Endothelial cell (in vitro differentiated cells): ENCODE measurements around the gene ZNF575. TPM values are rescaled to one million over a fixed set of nuclear protein-coding genes. Genes with fewer than 3 reads are reported as not detected.
"Not testable (repeated sequence)": the region's sequence is repeated elsewhere in the genome, so short reads cannot be mapped to it uniquely, and the experiment has no call there.

Experiments used
- DNase-seq: peaks from one replicate; pipeline ENCODE4 v3.0.0; 2021; ENCODE audit warnings: low spot score
- H3K27ac Mint-ChIP-seq: one replicate; pipeline ENCODE4 v1.8.0; 2021; ENCODE audit warnings: mixed read lengths, inconsistent platforms; ENCODE audit not compliant: unreplicated experiment
- H3K27me3 Mint-ChIP-seq: one replicate; pipeline ENCODE4 v1.8.0; 2021; ENCODE audit warnings: mild to moderate bottlenecking, moderate library complexity, mixed read lengths, inconsistent platforms; ENCODE audit not compliant: unreplicated experiment
- H3K36me3 Mint-ChIP-seq: one replicate; pipeline ENCODE4 v1.8.0; 2021; ENCODE audit warnings: mild to moderate bottlenecking, low read depth, mixed read lengths, inconsistent platforms; ENCODE audit not compliant: unreplicated experiment
- H3K4me1 Mint-ChIP-seq: one replicate; pipeline ENCODE4 v1.8.0; 2021; ENCODE audit warnings: mild to moderate bottlenecking, mixed read lengths, inconsistent platforms; ENCODE audit not compliant: unreplicated experiment
- H3K4me3 Mint-ChIP-seq: one replicate; pipeline ENCODE4 v1.8.0; 2021; ENCODE audit warnings: mild to moderate bottlenecking, mixed read lengths, inconsistent platforms; ENCODE audit not compliant: unreplicated experiment
- H3K9me3 Mint-ChIP-seq: one replicate; pipeline ENCODE4 v1.8.0; 2021; ENCODE audit warnings: mixed read lengths, inconsistent platforms; ENCODE audit not compliant: unreplicated experiment
- total RNA-seq: library from RNA; stranded (reverse); fragmentation: NEBNext Ultra II Directional; extraction: Animal tissue kit (Norgen Biotek cat#: 25700); gene quantifications from one replicate; pipeline ENCODE4 v1.2.1, GENCODE V29; 2021; ENCODE audit not compliant: unreplicated experiment
- TF ChIP-seq, protein P1 (sequence below): fragments of 200-600 bp; sonication (generic); IDR thresholded peaks from one replicate; pipeline ENCODE4 v1.5.0; 2021; ENCODE audit warnings: antibody characterized with exemption; ENCODE audit not compliant: unreplicated experiment

ZNF575 gene
- total RNA-seq, 1 donor from 2014 or later: 2.3 TPM

DNA sequence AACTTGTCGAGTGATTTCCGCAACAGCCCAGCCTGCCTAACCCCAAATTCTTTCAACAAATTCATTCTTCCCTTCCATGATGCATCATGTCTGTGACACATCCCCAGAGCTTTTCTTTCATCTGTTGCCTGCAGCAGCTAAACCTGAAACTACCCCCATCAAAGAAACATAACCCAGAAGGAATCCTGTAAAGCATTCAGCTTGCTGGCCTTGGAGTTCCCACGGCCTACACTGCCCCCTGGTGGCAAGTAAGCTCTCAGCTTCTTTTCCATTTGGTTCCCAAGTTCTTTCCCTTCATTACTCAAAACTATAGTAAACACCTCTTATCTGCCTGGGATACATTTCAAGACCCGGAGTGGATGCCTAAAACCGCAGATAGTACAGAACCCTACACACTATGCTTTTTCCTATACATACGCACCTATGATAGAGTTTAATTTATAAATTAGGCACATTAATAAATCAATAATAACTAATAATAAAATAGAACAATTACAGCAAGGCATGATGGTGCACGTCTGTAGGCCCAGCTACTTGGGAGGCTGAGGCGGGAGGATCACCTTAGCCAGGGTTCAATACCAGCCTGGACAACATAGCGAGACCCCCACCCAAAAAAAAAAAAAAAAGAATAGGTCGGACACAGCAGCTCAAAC, 13.4 kb upstream of the ZNF575 start:
- no peak overlapping the region for H3K27ac Mint-ChIP-seq
- no peaks in the 10 kb centered on the region for H3K9me3 Mint-ChIP-seq
- H3K4me1 Mint-ChIP-seq: peaks cover 4% of the 10 kb centered on the region
- peak; percentile 81 for DNase-seq
- H3K36me3 Mint-ChIP-seq: no peaks in the 10 kb centered on the region
- peaks cover 4% of the 10 kb centered on the region for H3K27me3 Mint-ChIP-seq
- TF ChIP-seq, protein P1, sequence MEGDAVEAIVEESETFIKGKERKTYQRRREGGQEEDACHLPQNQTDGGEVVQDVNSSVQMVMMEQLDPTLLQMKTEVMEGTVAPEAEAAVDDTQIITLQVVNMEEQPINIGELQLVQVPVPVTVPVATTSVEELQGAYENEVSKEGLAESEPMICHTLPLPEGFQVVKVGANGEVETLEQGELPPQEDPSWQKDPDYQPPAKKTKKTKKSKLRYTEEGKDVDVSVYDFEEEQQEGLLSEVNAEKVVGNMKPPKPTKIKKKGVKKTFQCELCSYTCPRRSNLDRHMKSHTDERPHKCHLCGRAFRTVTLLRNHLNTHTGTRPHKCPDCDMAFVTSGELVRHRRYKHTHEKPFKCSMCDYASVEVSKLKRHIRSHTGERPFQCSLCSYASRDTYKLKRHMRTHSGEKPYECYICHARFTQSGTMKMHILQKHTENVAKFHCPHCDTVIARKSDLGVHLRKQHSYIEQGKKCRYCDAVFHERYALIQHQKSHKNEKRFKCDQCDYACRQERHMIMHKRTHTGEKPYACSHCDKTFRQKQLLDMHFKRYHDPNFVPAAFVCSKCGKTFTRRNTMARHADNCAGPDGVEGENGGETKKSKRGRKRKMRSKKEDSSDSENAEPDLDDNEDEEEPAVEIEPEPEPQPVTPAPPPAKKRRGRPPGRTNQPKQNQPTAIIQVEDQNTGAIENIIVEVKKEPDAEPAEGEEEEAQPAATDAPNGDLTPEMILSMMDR: peak; percentile 87
- H3K4me3 Mint-ChIP-seq: no peak overlapping the region

DNA sequence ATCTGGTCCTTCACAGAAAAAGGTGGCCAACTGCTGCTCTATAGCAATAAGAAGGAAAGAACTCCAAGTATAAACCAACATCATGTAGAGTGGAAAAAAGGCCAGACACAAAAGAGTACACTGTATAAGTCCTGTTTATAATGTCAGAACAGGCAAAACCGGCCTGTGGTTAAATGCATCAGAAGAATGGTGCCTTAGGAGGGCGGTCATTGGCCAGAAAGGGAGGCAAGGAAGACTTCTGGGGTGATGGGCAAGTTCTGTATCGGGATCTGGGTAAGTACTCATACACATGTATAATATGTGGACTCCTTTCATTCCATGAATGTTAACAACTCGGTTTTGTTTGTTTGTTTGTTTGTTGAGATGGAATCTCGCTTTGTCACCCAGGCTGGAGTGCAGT, 10.1 kb upstream of the ZNF575 start:
- peaks cover 13% of the 10 kb centered on the region for H3K4me1 Mint-ChIP-seq
- no peak overlapping the region for H3K27ac Mint-ChIP-seq
- TF ChIP-seq, protein P1: no peak
- DNase-seq: no peak
- no peaks in the 10 kb centered on the region for H3K9me3 Mint-ChIP-seq
- peaks cover 5% of the 10 kb centered on the region for H3K27me3 Mint-ChIP-seq
- no peaks in the 10 kb centered on the region for H3K36me3 Mint-ChIP-seq
- H3K4me3 Mint-ChIP-seq: no peak overlapping the region

DNA sequence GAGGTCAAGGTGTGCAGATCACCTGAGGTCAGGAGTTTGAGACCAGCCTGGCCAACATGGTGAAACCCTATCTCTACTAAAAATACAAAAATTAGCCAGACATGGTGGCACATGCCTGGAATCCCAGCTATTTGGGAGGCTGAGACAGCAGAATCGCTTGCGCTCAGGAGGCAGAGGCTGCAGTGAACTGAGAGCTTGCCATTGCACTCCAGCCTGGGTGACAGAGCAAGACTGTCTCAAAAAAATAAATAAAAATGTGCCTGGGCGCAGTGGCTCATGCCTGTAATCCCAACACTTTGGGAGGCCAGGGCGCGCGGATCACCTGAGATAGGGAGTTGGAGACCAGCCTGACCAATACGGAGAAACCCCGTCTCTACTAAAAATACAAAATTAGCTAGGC, 9.3 kb upstream of the ZNF575 start:
- peaks cover 13% of the 10 kb centered on the region for H3K4me1 Mint-ChIP-seq
- H3K9me3 Mint-ChIP-seq, H3K27ac Mint-ChIP-seq, H3K27me3 Mint-ChIP-seq, DNase-seq, H3K36me3 Mint-ChIP-seq, H3K4me3 Mint-ChIP-seq: not testable (repeated sequence)

DNA sequence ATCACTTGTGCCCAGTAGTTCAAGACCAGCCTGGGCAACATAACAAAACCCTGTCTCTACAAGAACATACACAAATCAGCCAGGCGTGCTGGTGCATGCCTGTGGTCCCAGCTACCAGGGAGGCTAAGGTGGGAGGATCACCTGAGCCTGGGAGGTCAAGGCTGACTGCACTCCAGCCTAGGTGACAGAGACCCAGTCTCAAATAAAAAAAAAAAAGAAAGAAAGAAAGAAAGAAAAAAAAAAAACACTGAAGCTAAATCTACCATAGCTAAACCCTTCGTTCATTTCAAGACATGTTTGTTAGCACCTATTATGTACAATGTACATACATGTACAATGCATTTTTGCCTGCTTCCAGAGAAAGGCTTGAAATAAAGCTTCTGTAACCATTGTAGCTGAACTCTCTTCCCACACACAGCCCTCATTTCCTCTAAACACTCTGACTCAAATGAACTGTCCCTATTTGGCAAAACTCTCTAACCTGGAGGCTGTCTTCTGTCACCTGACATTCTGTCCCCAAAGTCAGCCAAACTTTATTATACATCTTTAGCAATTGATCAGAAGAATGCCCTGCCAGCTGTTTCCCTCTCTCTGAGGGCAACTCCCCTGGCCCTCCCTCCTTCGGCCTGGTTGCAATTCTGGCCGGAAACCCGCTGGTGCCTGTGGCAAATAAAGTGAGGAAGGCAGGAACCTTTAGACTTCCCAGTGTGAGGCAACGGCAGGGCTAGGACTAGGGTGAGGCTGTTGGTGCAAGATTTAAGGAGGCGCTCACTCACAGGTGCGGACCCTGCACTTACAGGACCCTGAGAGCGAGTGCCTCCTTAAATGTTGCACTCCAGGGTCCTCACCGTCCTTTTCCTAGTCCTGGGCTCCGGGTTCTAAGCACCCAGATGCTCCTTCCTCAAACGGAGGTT, 7.8 kb upstream of the ZNF575 start:
- peak overlapping the region; percentile 95 for H3K4me3 Mint-ChIP-seq
- no peaks in the 10 kb centered on the region for H3K36me3 Mint-ChIP-seq
- TF ChIP-seq, protein P1: no peak
- H3K27me3 Mint-ChIP-seq: peaks cover 5% of the 10 kb centered on the region
- H3K4me1 Mint-ChIP-seq: peaks cover 9% of the 10 kb centered on the region
- no peaks in the 10 kb centered on the region for H3K9me3 Mint-ChIP-seq
- DNase-seq: peak; percentile 62
- H3K27ac Mint-ChIP-seq: peak overlapping the region; percentile 55

- TF ChIP-seq, protein P1: no peak
- Mint-ChIP-seq H3K27me3 (peaks cover 5% of the 10 kb centered on the region), H3K36me3 (no peaks in the 10 kb centered on the region), H3K4me1 (peaks cover 9% of the 10 kb centered on the region), H3K27ac (no peak overlapping the region), H3K4me3 (peak overlapping the region; percentile 95), H3K9me3 (no peaks in the 10 kb centered on the region)
- peak; percentile 34 for DNase-seq
Measured at GRCh38 chr19:43525836-43526771, 6.9 kb upstream of the ZNF575 start.
